RCC 7860 (cell line): Measurements from ENCODE around the gene RMDN3.

ENCODE experiments used
- DNase-seq: peaks from one replicate; pipeline ENCODE4 v3.0.0-alpha.2; 2015; ENCODE audit warnings: low spot score
- FAIRE-seq: peaks from 2 replicates; lab custom pipeline; 2012; peaks lifted over from hg19 to GRCh38; lab: Jason Lieb, UNC

RMDN3 gene

GRCh38 chr15:40750885-40751284 lies 4.2 kb downstream of the RMDN3 start:
- no peak for DNase-seq
- FAIRE-seq: no peak

- DNase-seq (no peak), FAIRE-seq (no peak)
These were observed 5.9 kb downstream of the RMDN3 start for GRCh38 chr15:40749151-40749630.

- FAIRE-seq: no peak
- DNase-seq: no peak
These were observed 7.1 kb downstream of the RMDN3 start for GRCh38 chr15:40747685-40748631.

GRCh38 chr15:40746916-40747418 lies 8.1 kb downstream of the RMDN3 start:
- FAIRE-seq (no peak), DNase-seq (no peak)

GRCh38 chr15:40744815-40745152 lies 10.3 kb downstream of the RMDN3 start:
- DNase-seq (no peak), FAIRE-seq (no peak)

GRCh38 chr15:40743921-40744814 lies 10.9 kb downstream of the RMDN3 start:
- no peak for FAIRE-seq
- peak; percentile 74 for DNase-seq

- DNase-seq: no peak
- no peak for FAIRE-seq
These were observed 11.6 kb downstream of the RMDN3 start for GRCh38 chr15:40743485-40743901.

GRCh38 chr15:40739854-40740253 lies 15.2 kb downstream of the RMDN3 start:
- FAIRE-seq (no peak), DNase-seq (no peak)

GRCh38 chr15:40739047-40739446 lies 16.0 kb downstream of the RMDN3 start:
- no peak for FAIRE-seq
- DNase-seq: no peak

GRCh38 chr15:40737048-40737447 lies 18.0 kb downstream of the RMDN3 start:
- no peak for DNase-seq
- no peak for FAIRE-seq

- DNase-seq: no peak
- no peak for FAIRE-seq
These were observed 18.5 kb downstream of the RMDN3 start for GRCh38 chr15:40736575-40736974.

- FAIRE-seq (no peak), DNase-seq (no peak)
These were observed 24.0 kb downstream of the RMDN3 start for GRCh38 chr15:40731034-40731433.

GRCh38 chr15:40723919-40724318 lies 31.1 kb downstream of the RMDN3 start:
- FAIRE-seq: no peak
- no peak for DNase-seq

GRCh38 chr15:40722934-40723333 lies 32.1 kb downstream of the RMDN3 start:
- DNase-seq (no peak), FAIRE-seq (no peak)

- FAIRE-seq: no peak
- no peak for DNase-seq
These were observed 32.7 kb downstream of the RMDN3 start for GRCh38 chr15:40722354-40722753.

GRCh38 chr15:40721701-40722100 lies 33.4 kb downstream of the RMDN3 start:
- FAIRE-seq (no peak), DNase-seq (no peak)

- no peak for FAIRE-seq
These were observed 38.9 kb downstream of the RMDN3 start for GRCh38 chr15:40716165-40716564.

GRCh38 chr15:40714144-40714543 lies 40.9 kb downstream of the RMDN3 start:
- no peak for FAIRE-seq
- DNase-seq: no peak

More at GRCh38 chr15:40716165-40716564, 38.9 kb downstream of the RMDN3 start:
- no peak for DNase-seq

GRCh38 chr15:40706121-40706520 lies 48.9 kb downstream of the RMDN3 start:
- DNase-seq: no peak
- no peak for FAIRE-seq

GRCh38 chr15:40702077-40702476 lies 53.0 kb downstream of the RMDN3 start:
- FAIRE-seq (no peak), DNase-seq (no peak)

- DNase-seq (no peak), FAIRE-seq (no peak)
These were observed 57.1 kb downstream of the RMDN3 start for GRCh38 chr15:40697916-40698315.
